ENCODE measurements around the gene HILPDA.

- TF ChIP-seq NANOG (IDR thresholded peaks at IDR 0.05; ENCODE audit: borderline replicate concordance) (no peak), CTCF (conservative IDR thresholded peaks at IDR 0.05; ENCODE audit: low read depth in 2 of 2) (no peak), EZH2 (IDR thresholded peaks at IDR 0.05; ENCODE audit: low read depth, unreplicated experiment) (no peak), POLR2AphosphoS5 (IDR thresholded peaks at IDR 0.05; ENCODE audit: low read depth) (no peak), ZNF462 (CRISPR knock-in tag; IDR thresholded peaks at IDR 0.05) (no peak), JUNB (IDR thresholded peaks at IDR 0.05; ENCODE audit: unreplicated experiment) (no peak), CREB1 (CRISPR knock-in tag; IDR thresholded peaks at IDR 0.05; ENCODE audit: low read depth) (no peak), ZNF331 (CRISPR knock-in tag; IDR thresholded peaks at IDR 0.05; ENCODE audit: low read depth) (no peak), EZH2phosphoT487 (IDR thresholded peaks at IDR 0.05; ENCODE audit: unreplicated experiment) (no peak), STAT1 (IDR thresholded peaks at IDR 0.05; ENCODE audit: unreplicated experiment) (no peak), ZNF114 (CRISPR knock-in tag; IDR thresholded peaks at IDR 0.05) (no peak), ETS1 (IDR thresholded peaks at IDR 0.05) (no peak)
- TF ChIP-seq, protein P1, sequence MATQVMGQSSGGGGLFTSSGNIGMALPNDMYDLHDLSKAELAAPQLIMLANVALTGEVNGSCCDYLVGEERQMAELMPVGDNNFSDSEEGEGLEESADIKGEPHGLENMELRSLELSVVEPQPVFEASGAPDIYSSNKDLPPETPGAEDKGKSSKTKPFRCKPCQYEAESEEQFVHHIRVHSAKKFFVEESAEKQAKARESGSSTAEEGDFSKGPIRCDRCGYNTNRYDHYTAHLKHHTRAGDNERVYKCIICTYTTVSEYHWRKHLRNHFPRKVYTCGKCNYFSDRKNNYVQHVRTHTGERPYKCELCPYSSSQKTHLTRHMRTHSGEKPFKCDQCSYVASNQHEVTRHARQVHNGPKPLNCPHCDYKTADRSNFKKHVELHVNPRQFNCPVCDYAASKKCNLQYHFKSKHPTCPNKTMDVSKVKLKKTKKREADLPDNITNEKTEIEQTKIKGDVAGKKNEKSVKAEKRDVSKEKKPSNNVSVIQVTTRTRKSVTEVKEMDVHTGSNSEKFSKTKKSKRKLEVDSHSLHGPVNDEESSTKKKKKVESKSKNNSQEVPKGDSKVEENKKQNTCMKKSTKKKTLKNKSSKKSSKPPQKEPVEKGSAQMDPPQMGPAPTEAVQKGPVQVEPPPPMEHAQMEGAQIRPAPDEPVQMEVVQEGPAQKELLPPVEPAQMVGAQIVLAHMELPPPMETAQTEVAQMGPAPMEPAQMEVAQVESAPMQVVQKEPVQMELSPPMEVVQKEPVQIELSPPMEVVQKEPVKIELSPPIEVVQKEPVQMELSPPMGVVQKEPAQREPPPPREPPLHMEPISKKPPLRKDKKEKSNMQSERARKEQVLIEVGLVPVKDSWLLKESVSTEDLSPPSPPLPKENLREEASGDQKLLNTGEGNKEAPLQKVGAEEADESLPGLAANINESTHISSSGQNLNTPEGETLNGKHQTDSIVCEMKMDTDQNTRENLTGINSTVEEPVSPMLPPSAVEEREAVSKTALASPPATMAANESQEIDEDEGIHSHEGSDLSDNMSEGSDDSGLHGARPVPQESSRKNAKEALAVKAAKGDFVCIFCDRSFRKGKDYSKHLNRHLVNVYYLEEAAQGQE (IDR thresholded peaks at IDR 0.05; ENCODE audit: unreplicated experiment), result no peak
These were observed 21.0 kb upstream of the HILPDA start for GRCh38 chr7:128434413-128435326.
